Measurements from ENCODE around the gene ARMH1. TPM values are rescaled to one million over a fixed set of nuclear protein-coding genes. Genes with fewer than 3 reads are reported as not detected.

ARMH1 gene
- total RNA-seq, 1 experiment from 2014 or later = 0.15 TPM

- no peaks in the 10 kb centered on the region for H3K27me3 ChIP-seq (ENCODE audit: low read length)
- no peak overlapping the region for H3K27ac ChIP-seq (ENCODE audit: low read length)
- no peaks in the 10 kb centered on the region for H4K20me1 ChIP-seq (ENCODE audit: low read length)
- peaks cover 20% of the 10 kb centered on the region for H3K4me1 ChIP-seq (ENCODE audit: insufficient read depth, low read length)
- ChIA-PET POLR2A (ENCODE audit: unreplicated experiment) (no interaction called here), CTCF (no interaction called here)
- BruUV-seq (replicated peaks) = no TSS peak
- no peaks in the 10 kb centered on the region for H3K79me2 ChIP-seq (ENCODE audit: low read length)
- H3K4me2 ChIP-seq (ENCODE audit: low read length) = no peak overlapping the region
- intact Hi-C loops (cut with micrococcal nuclease) = no loop called here
- ATAC-seq (no peak), DNase-seq (no peak)
- no peaks in the 10 kb centered on the region for H3K9me2 ChIP-seq (replicated peaks; ENCODE audit: low read length)
- H3K9me3 ChIP-seq (ENCODE audit: low read length) = no peaks in the 10 kb centered on the region
- H3F3A ChIP-seq (ENCODE audit: low read length, unreplicated experiment) = no peaks in the 10 kb centered on the region
- no peak overlapping the region for H3K9ac ChIP-seq (ENCODE audit: low read length)
- TF ChIP-seq EZH2phosphoT487 (IDR thresholded peaks at IDR 0.05; ENCODE audit: borderline replicate concordance, low read length) (no peak), CTCF (conservative IDR thresholded peaks at IDR 0.05; ENCODE audit: low read depth, low read length) (no peak), EZH2 (IDR thresholded peaks at IDR 0.05; ENCODE audit: low read length, unreplicated experiment) (no peak)
- H3K36me3 ChIP-seq (ENCODE audit: low read depth, low read length) = no peaks in the 10 kb centered on the region
- H3K4me3 ChIP-seq (ENCODE audit: low read length) = no peak overlapping the region
- no peak overlapping the region for H2AFZ ChIP-seq (ENCODE audit: low read length)
Observed at GRCh38 chr1:44679468-44679867, 5.0 kb downstream of the ARMH1 start.

GRCh38 chr1:44681905-44682882 lies 7.7 kb downstream of the ARMH1 start:
- Histone ChIP-seq H3F3A (ENCODE audit: low read length, unreplicated experiment) (no peaks in the 10 kb centered on the region), H4K20me1 (ENCODE audit: low read length) (no peaks in the 10 kb centered on the region), H3K4me3 (ENCODE audit: low read length) (no peak overlapping the region), H2AFZ (ENCODE audit: low read length) (no peak overlapping the region), H3K79me2 (ENCODE audit: low read length) (no peaks in the 10 kb centered on the region), H3K27ac (ENCODE audit: low read length) (no peak overlapping the region), H3K9me3 (ENCODE audit: low read length) (no peaks in the 10 kb centered on the region), H3K9me2 (replicated peaks; ENCODE audit: low read length) (no peaks in the 10 kb centered on the region), H3K4me1 (ENCODE audit: insufficient read depth, low read length) (no peaks in the 10 kb centered on the region), H3K4me2 (ENCODE audit: low read length) (no peak overlapping the region), H3K36me3 (ENCODE audit: low read depth, low read length) (no peaks in the 10 kb centered on the region), H3K27me3 (ENCODE audit: low read length) (no peaks in the 10 kb centered on the region), H3K9ac (ENCODE audit: low read length) (no peak overlapping the region)
- TF ChIP-seq CTCF (conservative IDR thresholded peaks at IDR 0.05; ENCODE audit: low read depth, low read length) (no peak), EZH2phosphoT487 (IDR thresholded peaks at IDR 0.05; ENCODE audit: borderline replicate concordance, low read length) (no peak), EZH2 (IDR thresholded peaks at IDR 0.05; ENCODE audit: low read length, unreplicated experiment) (no peak)
- BruUV-seq (replicated peaks) = no TSS peak
- ATAC-seq = no peak
- ChIA-PET CTCF (no interaction called here), POLR2A (ENCODE audit: unreplicated experiment) (no interaction called here)
- intact Hi-C loops (cut with micrococcal nuclease) = no loop called here
- DNase-seq = no peak

GRCh38 chr1:44682883-44683265 lies 8.4 kb downstream of the ARMH1 start:
- H3K79me2 ChIP-seq (ENCODE audit: low read length) = no peaks in the 10 kb centered on the region
- intact Hi-C loops (cut with micrococcal nuclease) = no loop called here
- H3K9me2 ChIP-seq (replicated peaks; ENCODE audit: low read length) = no peaks in the 10 kb centered on the region
- H3K9me3 ChIP-seq (ENCODE audit: low read length) = no peaks in the 10 kb centered on the region
- TF ChIP-seq EZH2 (IDR thresholded peaks at IDR 0.05; ENCODE audit: low read length, unreplicated experiment) (no peak), EZH2phosphoT487 (IDR thresholded peaks at IDR 0.05; ENCODE audit: borderline replicate concordance, low read length) (no peak), CTCF (conservative IDR thresholded peaks at IDR 0.05; ENCODE audit: low read depth, low read length) (no peak)
- no peak for ATAC-seq
- H3K4me1 ChIP-seq (ENCODE audit: insufficient read depth, low read length) = no peaks in the 10 kb centered on the region
- no peak overlapping the region for H2AFZ ChIP-seq (ENCODE audit: low read length)
- no TSS peak for BruUV-seq (replicated peaks)
- H3F3A ChIP-seq (ENCODE audit: low read length, unreplicated experiment) = no peaks in the 10 kb centered on the region
- H3K27ac ChIP-seq (ENCODE audit: low read length) = no peak overlapping the region
- H3K4me3 ChIP-seq (ENCODE audit: low read length) = no peak overlapping the region
- H3K9ac ChIP-seq (ENCODE audit: low read length) = no peak overlapping the region
- no peaks in the 10 kb centered on the region for H4K20me1 ChIP-seq (ENCODE audit: low read length)
- CTCF ChIA-PET = no interaction called here
- no peaks in the 10 kb centered on the region for H3K36me3 ChIP-seq (ENCODE audit: low read depth, low read length)
- DNase-seq = no peak
- POLR2A ChIA-PET (ENCODE audit: unreplicated experiment) = no interaction called here
- H3K4me2 ChIP-seq (ENCODE audit: low read length) = no peak overlapping the region
- no peaks in the 10 kb centered on the region for H3K27me3 ChIP-seq (ENCODE audit: low read length)

All from PC-3 (cell line).